Lung (tissue), 12 donors: ENCODE results near the gene TAAR1. TPM values are rescaled to one million over a fixed set of nuclear protein-coding genes. Genes with fewer than 3 reads are reported as not detected.
"Not testable (repeated sequence)": the region's sequence is repeated elsewhere in the genome, so short reads cannot be mapped to it uniquely, and the experiment has no call there.

Source experiments
- ATAC-seq: fragments of 200-7000 bp; cut with Tn5 transposase; one replicate; pipeline ENCODE4 v1.9.1; 2020; ENCODE audit warnings: moderate number of reproducible peaks; ENCODE audit not compliant: insufficient read depth, low FRiP score
- DNase-seq, 3 donors: peaks; one replicate each; pipeline ENCODE4 v3.0.0-alpha.2; 2013 to 2017
- H3K27ac ChIP-seq, 2 donors: one replicate each; pipeline ENCODE4 v1.5.1; 2013; ENCODE audit warnings: mild to moderate bottlenecking in 2 of 2, moderate library complexity in 2 of 2, control low read depth in 1 of 2, inconsistent platforms in 1 of 2, low read depth in 1 of 2, low read length in 1 of 2
- H3K27me3 ChIP-seq, 3 donors: one replicate each; pipeline ENCODE4 v1.5.1; 2013; ENCODE audit warnings: low read length in 2 of 3; ENCODE audit not compliant: control insufficient read depth in 3 of 3, insufficient read depth in 3 of 3
- H3K36me3 ChIP-seq, 4 donors: one replicate each; pipeline ENCODE4 v1.5.1; 2013; ENCODE audit warnings: low read length in 4 of 4, mild to moderate bottlenecking in 1 of 4, moderate library complexity in 1 of 4; ENCODE audit not compliant: control insufficient read depth in 4 of 4, insufficient read depth in 4 of 4
- H3K4me1 ChIP-seq, 5 donors: one replicate each; pipeline ENCODE4 v1.5.1; 2013; ENCODE audit warnings: low read length in 5 of 5, mild to moderate bottlenecking in 2 of 5, moderate library complexity in 1 of 5; ENCODE audit not compliant: control insufficient read depth in 5 of 5, insufficient read depth in 5 of 5
- H3K4me3 ChIP-seq: one replicate; pipeline ENCODE4 v1.5.1; 2013; ENCODE audit warnings: mild to moderate bottlenecking, control low read depth, moderate library complexity
- H3K9ac ChIP-seq, 2 donors: one replicate each; pipeline ENCODE4 v1.5.1; 2013; ENCODE audit warnings: low read length in 2 of 2, control low read depth in 1 of 2; ENCODE audit not compliant: insufficient read depth in 1 of 2
- H3K9me3 ChIP-seq, 4 donors: one replicate each; pipeline ENCODE4 v1.5.1; 2013; ENCODE audit warnings: low read length in 3 of 4, mild to moderate bottlenecking in 1 of 4, moderate library complexity in 1 of 4; ENCODE audit not compliant: control insufficient read depth in 4 of 4, insufficient read depth in 3 of 4
- CTCF ChIP-seq: IDR thresholded peaks from 2 replicates; pipeline ENCODE4 v1.5.1; 2012; ENCODE audit warnings: mild to moderate bottlenecking; ENCODE audit errors: control extremely low read depth, extremely low read depth
- WGBS, 2 donors: extraction: QIAGEN DNeasy Blood & Tissue Kit; methylation state at CpG; one replicate each; pipeline ENCODE4 v1.1.7; 2013; 5-methylcytosine and 5-hydroxymethylcytosine counted together
- polyA plus RNA-seq, 2 donors: library from polyadenylated mRNA; stranded (reverse); fragments of 200-250 nt; gene quantifications; one replicate each; pipeline ENCODE4 v1.2.1, GENCODE V29; 2013
- total RNA-seq, 2 donors: library from RNA; depleted of rRNA in 1 of 2; stranded (reverse); fragments of >200 nt in 1 of 2; gene quantifications; one replicate each; pipeline ENCODE4 v1.2.1, GENCODE V29; 2014 to 2021
- donor health status: control.
- donor health status: control.
- donor health status: Bipolar disorder and iron deficiency.
- donor health status: healthy.
- donor health status: DM: yes; HTN: yes; CAD: no.

Gene TAAR1
- total and polyA plus RNA-seq, 4 donors = 0.06 TPM; not detected in 3

GRCh38 chr6:132684272-132684671 lies 25.3 kb upstream of the TAAR1 start:
- ATAC-seq (no peak), DNase-seq (no peak)
- no peak overlapping the region for H3K9ac ChIP-seq
- peaks cover 0 to 5% (median 0%) of the 10 kb centered on the region in 4 donors for H3K9me3 ChIP-seq
- WGBS, 2 donors = 83 to 90% methylated on average over 6 of the region's 6 CpGs
- H3K4me3 ChIP-seq = no peak overlapping the region
- H3K27ac ChIP-seq = no peak overlapping the region
- no peaks in the 10 kb centered on the region for H3K4me1 ChIP-seq
- no peaks in the 10 kb centered on the region for H3K36me3 ChIP-seq
- H3K27me3 ChIP-seq = no peaks in the 10 kb centered on the region
- TF ChIP-seq CTCF = no peak

GRCh38 chr6:132683543-132683942 lies 24.6 kb upstream of the TAAR1 start:
- no peak for ATAC-seq
- H3K9ac ChIP-seq = no peak overlapping the region

GRCh38 chr6:132679094-132679493 lies 20.1 kb upstream of the TAAR1 start:
- not testable (repeated sequence) for DNase-seq, H3K4me1 ChIP-seq, H3K9me3 ChIP-seq, H3K27ac ChIP-seq, H3K36me3 ChIP-seq, ATAC-seq, H3K27me3 ChIP-seq, H3K4me3 ChIP-seq, H3K9ac ChIP-seq

More at GRCh38 chr6:132683543-132683942, 24.6 kb upstream of the TAAR1 start:
- no peak for DNase-seq
- TF ChIP-seq CTCF = no peak
- H3K9me3 ChIP-seq = peaks cover 0 to 5% (median 0%) of the 10 kb centered on the region in 4 donors
- H3K4me3 ChIP-seq = no peak overlapping the region
- no peaks in the 10 kb centered on the region for H3K27me3 ChIP-seq
- no peak overlapping the region for H3K27ac ChIP-seq
- H3K4me1 ChIP-seq = no peaks in the 10 kb centered on the region
- H3K36me3 ChIP-seq = no peaks in the 10 kb centered on the region
- WGBS, 2 donors = 68 to 76% methylated on average over 6 of the region's 6 CpGs

- Histone ChIP-seq H3K27ac (no peak overlapping the region), H3K9me3 (no peaks in the 10 kb centered on the region), H3K36me3 (no peaks in the 10 kb centered on the region), H3K4me1 (no peaks in the 10 kb centered on the region), H3K4me3 (no peak overlapping the region), H3K27me3 (no peaks in the 10 kb centered on the region), H3K9ac (no peak overlapping the region)
- no peak for TF ChIP-seq CTCF
- ATAC-seq = no peak
- DNase-seq = no peak
Measured at GRCh38 chr6:132675749-132676148, 16.8 kb upstream of the TAAR1 start.
